Neural cell (in vitro differentiated cells): Measurements from ENCODE around the gene MILR1. TPM values are rescaled to one million over a fixed set of nuclear protein-coding genes. Genes with fewer than 3 reads are reported as not detected.

Source experiments
- H2AFZ ChIP-seq: fragments of 200-600, 300-800 bp; sonication (generic), shearing (Covaris generic); 2 replicates; pipeline ENCODE4 v1.6.0; 2014; ENCODE audit warnings: low read depth, mild to moderate bottlenecking, antibody characterized with exemption, low read length, moderate library complexity
- H3F3A ChIP-seq: fragments of 200-600 bp; shearing (Covaris generic); 2 replicates; pipeline ENCODE4 v1.6.1; 2016; ENCODE audit warnings: mild to moderate bottlenecking, moderate library complexity, mixed read lengths, antibody characterized with exemption, low read length; ENCODE audit not compliant: insufficient read depth, poor library complexity, severe bottlenecking
- H3K27ac ChIP-seq: fragments of 200-600, 300-800 bp; sonication (generic), shearing (Covaris generic); 2 replicates; pipeline ENCODE4 v1.5.1; 2014; ENCODE audit warnings: mild to moderate bottlenecking, low read length, moderate library complexity
- H3K27me3 ChIP-seq: fragments of 300-800, 200-600 bp; sonication (generic), shearing (Covaris generic); 2 replicates; pipeline ENCODE4 v1.6.0; 2014; ENCODE audit warnings: mild to moderate bottlenecking, low read depth, low read length, moderate library complexity; ENCODE audit not compliant: insufficient read depth
- H3K36me3 ChIP-seq: fragments of 300-800, 200-600 bp; sonication (generic), shearing (Covaris generic); 2 replicates; pipeline ENCODE4 v1.5.1; 2014; ENCODE audit warnings: mild to moderate bottlenecking, antibody characterized with exemption, low read length, moderate library complexity; ENCODE audit not compliant: insufficient read depth
- H3K4me2 ChIP-seq: fragments of 300-800, 200-600 bp; sonication (generic), shearing (Covaris generic); 2 replicates; pipeline ENCODE4 v1.6.0; 2014; ENCODE audit warnings: mild to moderate bottlenecking, low read length
- H3K4me3 ChIP-seq: fragments of 300-800, 200-600 bp; sonication (generic), shearing (Covaris generic); 2 replicates; pipeline ENCODE4 v1.5.1; 2014; ENCODE audit warnings: mild to moderate bottlenecking, low read length, moderate library complexity
- H3K79me2 ChIP-seq: fragments of 200-600 bp; shearing (Covaris generic); replicated peaks from 2 replicates; pipeline ENCODE4 v1.6.0; 2014; ENCODE audit warnings: mild to moderate bottlenecking, low read length, moderate library complexity; ENCODE audit not compliant: insufficient read depth
- H3K9ac ChIP-seq: fragments of 300-800, 200-600 bp; sonication (generic), shearing (Covaris generic); 2 replicates; pipeline ENCODE4 v1.6.1; 2016; ENCODE audit warnings: mild to moderate bottlenecking, low read length, mixed read lengths
- H3K9me2 ChIP-seq: fragments of 200-600 bp; shearing (Covaris generic); 2 replicates; pipeline ENCODE4 v1.6.1; 2016; ENCODE audit warnings: mild to moderate bottlenecking, low read length, mixed read lengths; ENCODE audit not compliant: insufficient read depth
- H3K9me3 ChIP-seq: fragments of 200-600, 300-800 bp; sonication (generic), shearing (Covaris generic); 2 replicates; pipeline ENCODE4 v1.6.1; 2016; ENCODE audit warnings: mild to moderate bottlenecking, mixed run types, low read length, moderate library complexity, mixed read lengths
- H4K20me1 ChIP-seq: fragments of 200-600 bp; shearing (Covaris generic); 2 replicates; pipeline ENCODE4 v1.6.1; 2016; ENCODE audit warnings: mild to moderate bottlenecking, mixed run types; ENCODE audit not compliant: insufficient read depth
- EP300 ChIP-seq: fragments of 450-650 bp; conservative IDR thresholded peaks from 2 replicates; pipeline ENCODE4 v1.6.1; 2014; ENCODE audit warnings: antibody characterized with exemption, mild to moderate bottlenecking, moderate library complexity; ENCODE audit not compliant: poor library complexity, severe bottlenecking
- EZH2 ChIP-seq: fragments of 200-600, 300-800 bp; shearing (Covaris generic), sonication (generic); IDR thresholded peaks from 2 replicates; pipeline ENCODE4 v1.6.1; 2014; ENCODE audit warnings: antibody characterized with exemption, low read length, borderline replicate concordance, mild to moderate bottlenecking; ENCODE audit not compliant: insufficient read depth, poor library complexity, severe bottlenecking
- MXI1 ChIP-seq: fragments of 450-650 bp; conservative IDR thresholded peaks from 2 replicates; pipeline ENCODE4 v1.6.1; 2014; ENCODE audit warnings: antibody characterized with exemption, mild to moderate bottlenecking; ENCODE audit not compliant: poor library complexity, severe bottlenecking
- POLR2AphosphoS5 ChIP-seq: IDR thresholded peaks from 2 replicates; pipeline ENCODE4 v1.6.1; 2012
- RAD21 ChIP-seq: fragments of 450-650 bp; conservative IDR thresholded peaks from 2 replicates; pipeline ENCODE4 v1.6.1; 2014; ENCODE audit warnings: antibody characterized with exemption, mild to moderate bottlenecking, moderate library complexity
- REST ChIP-seq: IDR thresholded peaks from 2 replicates; pipeline ENCODE4 v1.6.1; 2012; ENCODE audit warnings: borderline replicate concordance
- SMC3 ChIP-seq: fragments of 450-650 bp; conservative IDR thresholded peaks from 2 replicates; pipeline ENCODE4 v1.6.1; 2014; ENCODE audit warnings: antibody characterized with exemption, mild to moderate bottlenecking, moderate library complexity; ENCODE audit not compliant: poor library complexity
- TAF1 ChIP-seq: IDR thresholded peaks from 2 replicates; pipeline ENCODE4 v1.6.1; 2012; ENCODE audit warnings: low read depth
- polyA plus RNA-seq: library from polyadenylated mRNA; depleted of rRNA; stranded (reverse); fragments of >200 nt; gene quantifications from 2 replicates; pipeline ENCODE4 v1.2.3, GENCODE V29; 2014
- TF ChIP-seq, protein P1 (sequence below): fragments of 450-650 bp; IDR thresholded peaks from 2 replicates; pipeline ENCODE4 v1.5.1; 2014; ENCODE audit warnings: antibody characterized with exemption, mild to moderate bottlenecking, moderate library complexity; ENCODE audit not compliant: poor library complexity, severe bottlenecking

The MILR1 gene
- polyA plus RNA-seq, 1 donor from 2014 or later = not detected

DNA sequence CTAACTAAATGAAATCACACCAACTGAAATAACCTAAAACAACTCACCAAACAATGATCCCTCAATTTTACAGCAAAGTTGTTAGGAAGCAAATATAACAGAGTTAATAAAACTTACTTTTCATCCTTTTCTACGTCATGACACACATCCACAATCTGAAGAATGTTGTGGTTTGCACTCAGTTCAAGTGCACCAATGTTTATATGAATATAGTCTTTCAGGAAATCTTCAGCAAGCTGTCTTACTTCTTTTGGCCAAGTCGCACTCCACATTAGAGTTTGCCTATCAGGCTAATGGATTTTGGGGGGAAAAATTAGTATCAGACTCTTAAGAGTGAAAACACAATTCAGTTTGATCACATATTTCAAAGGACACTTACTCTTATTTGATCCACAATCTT is 53.9 kb downstream of the MILR1 start:
- H3K9ac ChIP-seq = no peak overlapping the region
- H3K4me3 ChIP-seq = peak overlapping the region; percentile 97
- peaks cover 68% of the 10 kb centered on the region for H3K79me2 ChIP-seq
- H3K27me3 ChIP-seq = no peaks in the 10 kb centered on the region
- H3F3A ChIP-seq = peaks cover 19% of the 10 kb centered on the region
- no peaks in the 10 kb centered on the region for H3K9me2 ChIP-seq
- no peak overlapping the region for H3K4me2 ChIP-seq
- no peaks in the 10 kb centered on the region for H3K9me3 ChIP-seq
- H3K27ac ChIP-seq = no peak overlapping the region
- TF ChIP-seq REST = no peak
- TF ChIP-seq POLR2AphosphoS5 = no peak
- TF ChIP-seq SMC3 = no peak
- TF ChIP-seq EZH2 = no peak
- no peak overlapping the region for H2AFZ ChIP-seq
- peaks cover 32% of the 10 kb centered on the region for H3K36me3 ChIP-seq
- peaks cover 28% of the 10 kb centered on the region for H4K20me1 ChIP-seq

DNA sequence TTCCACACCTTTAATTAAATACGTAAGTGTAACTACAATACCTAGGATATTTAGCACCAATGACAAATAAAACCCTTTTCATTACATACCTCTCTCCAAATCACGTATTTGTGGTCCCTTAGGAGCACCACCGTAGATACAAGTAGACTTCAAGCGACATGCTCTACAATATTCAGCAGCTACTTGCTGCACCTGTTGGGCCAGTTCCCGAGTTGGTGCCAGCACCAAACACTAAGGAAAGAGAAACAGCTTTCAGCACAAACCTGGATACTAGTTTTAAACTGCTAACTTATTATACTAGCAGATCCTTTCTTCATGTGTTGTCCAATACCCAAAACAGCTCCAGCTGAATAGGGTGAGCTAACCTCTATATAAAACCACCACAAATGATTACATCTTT is 54.4 kb downstream of the MILR1 start:
- H3K9me3 ChIP-seq = no peaks in the 10 kb centered on the region
- H3K4me2 ChIP-seq = peak overlapping the region; percentile 95
- peaks cover 32% of the 10 kb centered on the region for H3K36me3 ChIP-seq
- TF ChIP-seq MXI1 (no peak), EZH2 (no peak), TAF1 (no peak), EP300 (no peak), REST (no peak), SMC3 (no peak), POLR2AphosphoS5 (no peak), RAD21 (no peak)
- TF ChIP-seq, protein P1, sequence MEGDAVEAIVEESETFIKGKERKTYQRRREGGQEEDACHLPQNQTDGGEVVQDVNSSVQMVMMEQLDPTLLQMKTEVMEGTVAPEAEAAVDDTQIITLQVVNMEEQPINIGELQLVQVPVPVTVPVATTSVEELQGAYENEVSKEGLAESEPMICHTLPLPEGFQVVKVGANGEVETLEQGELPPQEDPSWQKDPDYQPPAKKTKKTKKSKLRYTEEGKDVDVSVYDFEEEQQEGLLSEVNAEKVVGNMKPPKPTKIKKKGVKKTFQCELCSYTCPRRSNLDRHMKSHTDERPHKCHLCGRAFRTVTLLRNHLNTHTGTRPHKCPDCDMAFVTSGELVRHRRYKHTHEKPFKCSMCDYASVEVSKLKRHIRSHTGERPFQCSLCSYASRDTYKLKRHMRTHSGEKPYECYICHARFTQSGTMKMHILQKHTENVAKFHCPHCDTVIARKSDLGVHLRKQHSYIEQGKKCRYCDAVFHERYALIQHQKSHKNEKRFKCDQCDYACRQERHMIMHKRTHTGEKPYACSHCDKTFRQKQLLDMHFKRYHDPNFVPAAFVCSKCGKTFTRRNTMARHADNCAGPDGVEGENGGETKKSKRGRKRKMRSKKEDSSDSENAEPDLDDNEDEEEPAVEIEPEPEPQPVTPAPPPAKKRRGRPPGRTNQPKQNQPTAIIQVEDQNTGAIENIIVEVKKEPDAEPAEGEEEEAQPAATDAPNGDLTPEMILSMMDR = no peak
- peaks cover 16% of the 10 kb centered on the region for H3F3A ChIP-seq
- H3K27me3 ChIP-seq = no peaks in the 10 kb centered on the region
- H3K79me2 ChIP-seq = peaks cover 73% of the 10 kb centered on the region
- peak overlapping the region; percentile 100 for H3K9ac ChIP-seq
- no peaks in the 10 kb centered on the region for H3K9me2 ChIP-seq
- no peak overlapping the region for H2AFZ ChIP-seq
- peak overlapping the region; percentile 97 for H3K4me3 ChIP-seq
- H3K27ac ChIP-seq = no peak overlapping the region
- H4K20me1 ChIP-seq = peaks cover 28% of the 10 kb centered on the region
